Measurements from ENCODE around the gene DNLZ.

DNLZ gene

GRCh38 chr9:136378170-136379002 is 14.8 kb upstream of the DNLZ start:
- intact Hi-C loops (cut with DNase I): no loop called here
- no peak for DNase-seq

DNA sequence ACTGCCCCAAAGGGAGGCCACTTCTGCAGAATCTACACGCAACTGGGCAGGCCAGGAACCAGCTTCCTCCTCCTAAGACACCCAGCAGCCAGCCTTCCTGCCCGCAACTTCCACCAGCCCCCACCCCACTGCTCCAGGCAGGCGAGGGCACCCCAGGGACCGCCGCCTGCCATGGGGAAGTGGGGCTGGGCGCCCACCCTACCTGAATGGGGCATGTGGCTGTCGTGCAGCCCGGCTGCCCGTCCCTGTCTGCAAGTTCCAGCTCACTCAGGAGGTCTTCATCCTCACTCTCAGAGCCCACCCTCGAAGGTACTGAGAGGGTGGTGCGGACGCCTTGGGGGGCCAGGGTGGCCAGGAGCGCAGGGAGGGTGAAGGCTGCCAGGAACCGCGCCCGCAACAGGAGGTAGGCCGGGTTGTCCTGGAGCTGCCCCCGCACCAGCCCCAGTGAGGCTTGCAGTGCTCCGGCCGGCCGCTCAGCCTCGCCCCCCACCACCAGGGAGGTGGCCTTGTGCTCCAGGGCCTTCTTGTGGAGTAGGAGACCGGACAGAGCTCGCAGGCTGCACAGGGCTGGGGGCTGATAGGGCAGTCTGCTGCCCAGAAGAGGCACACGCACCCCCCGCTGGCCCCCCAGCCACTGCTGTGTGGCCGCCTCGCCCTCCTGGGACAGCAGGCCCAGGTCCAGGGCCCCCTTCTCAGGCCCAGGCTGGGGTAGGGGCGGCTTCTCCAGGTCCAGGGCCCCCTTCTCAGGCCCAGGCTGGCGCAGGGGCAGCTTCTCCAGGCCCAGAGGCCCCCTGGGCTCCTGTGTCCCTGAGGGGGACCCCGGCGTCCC is 14.0 kb upstream of the DNLZ start:
- DNase-seq: no peak
- intact Hi-C loops (cut with DNase I): no loop called here

DNA sequence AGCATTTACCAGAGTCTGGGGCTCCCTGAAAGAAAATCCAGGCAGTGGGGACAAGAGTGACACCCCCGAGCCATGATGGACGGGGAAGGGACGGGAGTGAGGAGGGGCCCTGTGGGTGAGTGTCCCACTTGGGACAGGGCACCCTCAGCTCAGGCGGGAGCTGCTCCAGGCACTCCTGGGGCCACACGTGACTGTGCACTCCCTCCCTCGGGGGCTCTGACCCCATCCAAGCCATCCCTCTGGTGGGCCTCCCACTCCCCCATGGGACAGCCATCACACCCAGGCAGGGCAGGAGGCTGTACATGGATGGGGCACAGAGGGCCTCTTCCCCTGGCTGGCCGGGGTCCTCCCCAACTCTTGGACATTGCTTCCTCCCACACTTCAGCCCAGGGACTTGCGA is 12.9 kb upstream of the DNLZ start:
- intact Hi-C loops (cut with DNase I): no loop called here
- no peak for DNase-seq

GRCh38 chr9:136375096-136375495 is 11.6 kb upstream of the DNLZ start:
- no peak for DNase-seq

DNA sequence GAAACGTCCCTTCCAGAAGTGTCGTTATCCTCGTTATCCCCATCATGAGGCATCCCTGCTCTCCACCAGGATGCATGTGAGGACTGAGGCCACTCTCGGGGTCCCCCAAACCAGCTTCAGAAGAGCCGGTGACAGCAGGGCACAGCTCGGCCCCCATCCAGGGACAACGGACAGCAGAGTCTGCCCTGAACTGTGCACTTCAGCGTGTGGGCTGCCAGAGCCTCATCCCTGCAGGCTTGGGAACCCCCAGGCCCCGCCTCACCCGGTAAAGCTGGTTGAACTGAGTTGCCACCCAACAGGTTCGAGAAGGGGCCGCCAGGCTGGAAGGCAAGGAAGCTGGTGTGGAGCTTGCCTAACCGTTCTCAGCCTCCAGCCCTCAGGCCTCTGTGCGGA is 10.6 kb upstream of the DNLZ start:
- intact Hi-C loops (cut with DNase I): no loop called here
- DNase-seq: no peak

More at GRCh38 chr9:136375096-136375495, 11.6 kb upstream of the DNLZ start:
- intact Hi-C loops (cut with DNase I): no loop called here

GRCh38 chr9:136373300-136374182 is 10.0 kb upstream of the DNLZ start, which contains the start of gene CARD9:
Gene CARD9, minus strand, starts transcription at chr9:136373669. Its CDS starts 1,591 bp downstream, at chr9:136372078.
- intact Hi-C loops (cut with DNase I): no loop called here
- peak in 2 of 10 donors; percentile 36 to 48 for DNase-seq

GRCh38 chr9:136372561-136373299 is 9.2 kb upstream of the DNLZ start:
- intact Hi-C loops (cut with DNase I): no loop called here
- DNase-seq: peak in 3 of 10 donors; percentile 30 to 50 (median 35)

DNA sequence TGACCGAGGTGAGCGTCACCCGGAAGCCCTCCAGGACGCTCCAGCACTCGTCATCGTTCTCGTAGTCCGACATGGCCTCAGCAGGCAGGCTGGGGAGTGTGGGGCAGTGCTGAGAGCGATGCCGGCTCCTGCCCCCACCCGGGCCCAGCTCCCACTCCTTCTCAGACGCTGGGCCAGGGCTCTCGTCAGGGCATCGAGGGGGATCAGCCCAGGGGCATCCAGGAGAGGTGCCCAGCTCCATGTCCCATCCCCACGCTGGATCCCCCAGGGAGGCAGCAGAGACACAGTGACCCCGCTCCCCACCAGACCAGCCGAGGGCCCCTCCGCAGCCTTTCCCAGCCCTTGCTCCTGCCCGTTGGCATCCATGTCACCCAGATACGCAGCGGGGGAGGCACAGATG is 8.5 kb upstream of the DNLZ start:
- intact Hi-C loops (cut with DNase I): no loop called here
- DNase-seq: no peak

DNA sequence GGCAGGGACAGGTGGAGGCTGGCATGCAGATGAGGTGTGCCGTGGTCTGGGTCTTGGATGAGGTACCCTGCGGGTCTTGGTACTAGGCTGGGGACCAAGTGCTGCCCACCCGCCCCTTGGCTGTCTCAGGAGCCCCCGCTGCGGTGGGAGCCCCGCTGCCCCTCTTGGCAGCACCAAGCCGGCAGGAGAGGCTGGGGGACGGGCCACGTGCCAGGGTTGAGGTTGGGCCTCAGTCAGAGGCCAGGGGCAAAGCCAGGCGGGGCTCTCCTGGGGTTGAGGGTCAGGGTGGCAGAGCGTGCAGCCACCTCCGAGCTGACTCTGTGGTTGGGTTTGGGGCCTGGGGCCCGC is 8.0 kb upstream of the DNLZ start:
- DNase-seq: no peak
- intact Hi-C loops (cut with DNase I): no loop called here

DNA sequence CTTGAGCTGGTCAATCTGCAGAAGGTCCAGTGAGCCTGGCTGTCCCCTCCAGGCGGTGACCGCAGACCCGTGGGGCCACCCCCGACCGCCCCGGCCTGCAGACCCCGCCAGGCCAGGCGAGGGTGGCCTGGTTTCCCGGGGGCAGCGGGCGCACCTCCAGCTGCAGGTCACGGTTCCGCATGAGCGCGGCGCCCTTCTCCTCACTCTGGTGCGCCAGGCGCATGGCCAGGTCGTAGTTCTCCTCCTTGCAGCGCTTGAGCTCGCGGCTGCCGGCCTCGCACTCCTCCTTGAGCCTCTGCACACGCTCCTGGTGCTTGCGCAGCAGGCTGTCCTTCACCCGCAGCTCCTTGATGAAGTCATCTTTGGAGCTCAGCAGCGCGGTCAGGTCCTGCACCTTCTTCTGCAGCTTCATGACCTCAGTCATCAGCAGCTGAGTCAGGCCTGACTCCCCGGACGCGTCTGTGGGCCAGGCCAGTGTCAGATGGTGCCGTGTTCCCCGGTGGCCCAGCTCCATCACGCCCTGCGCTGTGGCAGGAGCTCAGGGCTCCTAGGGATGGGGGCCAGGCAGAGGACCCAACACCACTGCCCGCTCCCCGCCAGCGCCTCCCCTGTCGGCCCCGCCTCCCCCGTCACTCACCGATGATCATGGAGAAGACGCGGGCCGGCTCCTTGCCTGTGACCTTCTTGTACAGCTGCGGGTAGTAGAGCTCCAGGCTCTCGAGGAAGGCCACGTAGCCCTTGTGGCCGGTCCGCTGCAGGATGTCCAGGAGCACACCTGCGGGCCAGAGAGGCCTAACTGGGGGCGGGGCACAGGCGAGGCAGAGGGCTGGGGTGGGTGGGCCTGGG is 7.4 kb upstream of the DNLZ start:
- DNase-seq: no peak
- intact Hi-C loops (cut with DNase I): no loop called here

GRCh38 chr9:136370037-136370436 is 6.5 kb upstream of the DNLZ start:
- intact Hi-C loops (cut with DNase I): no loop called here
- DNase-seq: no peak

DNA sequence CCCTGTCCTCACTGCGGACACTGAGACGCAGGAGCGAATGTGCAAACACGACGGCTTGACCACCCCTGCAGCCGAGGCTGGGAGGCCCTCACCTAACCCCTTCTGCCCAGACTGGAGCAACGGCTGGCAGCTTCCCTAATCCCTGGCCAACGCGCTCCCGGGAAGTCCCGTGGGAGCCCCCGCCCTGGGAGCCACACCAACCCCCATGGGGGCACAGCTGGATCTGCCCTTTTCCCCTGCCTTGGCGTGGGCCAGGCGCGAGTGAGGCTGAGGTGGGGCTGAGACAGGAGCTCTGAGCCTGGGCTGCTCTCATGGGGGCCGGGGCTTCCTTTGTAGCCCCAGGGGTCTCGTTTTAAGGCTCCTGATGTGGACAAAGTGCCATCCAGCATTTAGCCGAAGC is 4.6 kb upstream of the DNLZ start:
- intact Hi-C loops (cut with DNase I): no loop called here
- DNase-seq: no peak

- intact Hi-C loops (cut with DNase I): no loop called here
- DNase-seq: no peak
Measured at GRCh38 chr9:136367296-136368145, 4.0 kb upstream of the DNLZ start.

DNA sequence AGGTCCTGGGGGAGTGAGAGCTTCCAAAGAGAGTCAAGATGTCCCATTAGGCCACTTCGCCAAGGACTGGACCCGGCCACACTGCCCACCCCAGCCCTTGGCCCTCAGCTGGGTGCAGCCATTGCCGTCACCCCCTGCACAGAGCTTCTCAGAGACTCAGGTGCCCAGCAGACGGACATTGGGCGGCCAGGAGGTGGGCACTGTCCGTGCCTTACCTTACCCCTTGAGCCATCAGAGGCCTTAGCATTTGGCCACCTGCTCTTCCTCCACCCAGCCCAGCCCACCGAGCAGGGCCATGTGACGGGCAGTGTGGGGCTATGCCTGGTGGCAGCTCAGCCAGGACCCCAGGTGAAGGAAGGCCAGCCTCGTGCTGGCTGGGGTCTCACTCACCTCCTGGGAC is 3.3 kb upstream of the DNLZ start:
- no peak for DNase-seq

GRCh38 chr9:136365775-136366222 is 2.3 kb upstream of the DNLZ start:
- intact Hi-C loops (cut with DNase I): no loop called here
- no peak for DNase-seq

More for the DNA sequence above, 3.3 kb upstream of the DNLZ start:
- intact Hi-C loops (cut with DNase I): no loop called here

DNA sequence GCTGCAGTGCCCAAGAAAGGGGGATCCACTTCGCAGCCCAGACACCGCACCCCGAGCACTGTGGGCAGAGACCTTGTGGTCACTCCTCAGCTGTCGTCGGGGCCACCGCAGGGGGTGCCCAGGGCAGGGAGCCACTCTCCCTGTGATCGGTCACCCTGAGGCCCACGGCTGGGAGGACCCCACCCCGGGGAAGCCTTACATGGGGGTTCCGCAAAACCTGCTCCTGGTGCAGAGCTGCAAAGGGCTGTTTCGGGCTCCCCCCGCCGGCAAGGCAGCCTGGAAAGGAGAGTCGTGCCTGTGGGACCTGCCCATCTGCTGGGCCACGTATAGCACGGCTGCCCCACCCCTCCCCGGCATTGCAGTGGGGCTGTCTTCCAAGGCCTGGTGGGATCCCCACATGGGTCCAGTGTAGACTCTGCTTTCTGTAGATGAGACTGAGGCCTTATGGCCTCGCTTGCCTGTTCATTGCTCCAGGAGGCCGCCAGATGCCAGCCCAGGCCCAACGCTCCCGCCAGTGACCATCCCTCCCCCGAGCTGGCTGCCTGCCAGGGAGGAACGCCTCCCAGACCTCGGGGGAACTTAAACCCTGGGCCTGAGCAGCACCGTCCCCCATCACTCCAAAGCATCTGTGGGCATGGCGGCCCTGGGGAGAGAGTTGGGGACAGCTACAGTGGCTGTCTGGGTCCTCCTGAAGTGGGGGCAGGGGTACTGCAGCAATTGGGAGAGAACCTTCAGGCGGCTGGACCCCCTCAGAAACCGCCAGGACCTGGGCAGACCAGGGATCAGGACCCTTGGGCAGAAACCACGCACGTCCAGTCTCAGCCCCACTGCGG is 1.6 kb upstream of the DNLZ start:
- intact Hi-C loops (cut with DNase I): loop anchor here (5.0 kb wide), 1 partner anchor 53 kb away; no protein-coding TSS in a partner anchor
- DNase-seq: no peak

Data from posterior cingulate gyrus (tissue), 11 donors.